Epidermal melanocyte (primary cell): Measurements from ENCODE around the gene IPO9.
"Not testable (repeated sequence)": the region's sequence is repeated elsewhere in the genome, so short reads cannot be mapped to it uniquely, and the experiment has no call there.

ENCODE experiments used
- DNase-seq: peaks from one replicate; pipeline ENCODE4 v3.0.0; 2011; ENCODE audit warnings: low spot score; ENCODE audit not compliant: insufficient read length

Gene IPO9

GRCh38 chr1:201809876-201810275 is 19.1 kb upstream of the IPO9 start:
- no peak for DNase-seq

GRCh38 chr1:201810466-201811216 is 18.3 kb upstream of the IPO9 start:
- no peak for DNase-seq

- no peak for DNase-seq
Measured at GRCh38 chr1:201813226-201813625, 15.7 kb upstream of the IPO9 start.

- no peak for DNase-seq
Measured at GRCh38 chr1:201816309-201816854, 12.6 kb upstream of the IPO9 start.

- DNase-seq: no peak
Measured at GRCh38 chr1:201818971-201819750, 9.8 kb upstream of the IPO9 start.

- DNase-seq: no peak
Measured at GRCh38 chr1:201820413-201820812, 8.5 kb upstream of the IPO9 start.

- no peak for DNase-seq
Measured at GRCh38 chr1:201825245-201825644, 3.7 kb upstream of the IPO9 start.

GRCh38 chr1:201826830-201827229 is 2.1 kb upstream of the IPO9 start:
- DNase-seq: no peak

GRCh38 chr1:201827321-201828216 is 1.4 kb upstream of the IPO9 start:
- no peak for DNase-seq

GRCh38 chr1:201828217-201828819 is 639 bp upstream of the IPO9 start:
- no peak for DNase-seq

GRCh38 chr1:201831371-201831770 is 2.4 kb downstream of the IPO9 start:
- DNase-seq: no peak

- no peak for DNase-seq
Measured at GRCh38 chr1:201834621-201835020, 5.7 kb downstream of the IPO9 start.

- DNase-seq: no peak
Measured at GRCh38 chr1:201838381-201838780, 9.4 kb downstream of the IPO9 start.

- DNase-seq: not testable (repeated sequence)
Measured at GRCh38 chr1:201839089-201839488, 10.1 kb downstream of the IPO9 start.

- no peak for DNase-seq
Measured at GRCh38 chr1:201840055-201840454, 11.1 kb downstream of the IPO9 start.

- DNase-seq: no peak
Measured at GRCh38 chr1:201840490-201840889, 11.5 kb downstream of the IPO9 start.

- no peak for DNase-seq
Measured at GRCh38 chr1:201841265-201841912, 12.4 kb downstream of the IPO9 start.

- no peak for DNase-seq
Measured at GRCh38 chr1:201842472-201843027, 13.6 kb downstream of the IPO9 start.

GRCh38 chr1:201845331-201846083 is 16.6 kb downstream of the IPO9 start:
- DNase-seq: no peak
